ENCODE data around the gene AKAP13.
"Not testable (repeated sequence)": the region's sequence is repeated elsewhere in the genome, so short reads cannot be mapped to it uniquely, and the experiment has no call there.

DNA sequence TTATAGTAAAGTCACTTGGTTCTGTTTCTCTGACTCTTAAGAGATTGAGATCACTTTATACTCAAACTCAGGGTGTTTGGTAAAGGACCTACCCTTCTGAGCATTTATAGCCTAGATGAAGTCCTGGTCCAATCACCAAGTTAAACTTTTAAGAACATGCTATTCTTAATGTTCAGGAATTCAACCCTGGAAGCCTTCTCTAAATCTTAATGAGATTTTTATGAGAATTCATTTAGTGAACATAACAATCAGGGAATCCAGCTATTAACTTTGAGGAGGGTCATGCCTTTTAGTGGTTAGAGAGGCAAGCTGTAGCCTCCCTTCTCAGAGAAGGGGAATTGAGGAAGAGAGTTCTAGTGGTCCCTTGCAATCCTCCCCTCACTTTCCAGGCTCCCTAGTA, 104.5 kb downstream of the AKAP13 start:
- TF ChIP-seq, protein P1, sequence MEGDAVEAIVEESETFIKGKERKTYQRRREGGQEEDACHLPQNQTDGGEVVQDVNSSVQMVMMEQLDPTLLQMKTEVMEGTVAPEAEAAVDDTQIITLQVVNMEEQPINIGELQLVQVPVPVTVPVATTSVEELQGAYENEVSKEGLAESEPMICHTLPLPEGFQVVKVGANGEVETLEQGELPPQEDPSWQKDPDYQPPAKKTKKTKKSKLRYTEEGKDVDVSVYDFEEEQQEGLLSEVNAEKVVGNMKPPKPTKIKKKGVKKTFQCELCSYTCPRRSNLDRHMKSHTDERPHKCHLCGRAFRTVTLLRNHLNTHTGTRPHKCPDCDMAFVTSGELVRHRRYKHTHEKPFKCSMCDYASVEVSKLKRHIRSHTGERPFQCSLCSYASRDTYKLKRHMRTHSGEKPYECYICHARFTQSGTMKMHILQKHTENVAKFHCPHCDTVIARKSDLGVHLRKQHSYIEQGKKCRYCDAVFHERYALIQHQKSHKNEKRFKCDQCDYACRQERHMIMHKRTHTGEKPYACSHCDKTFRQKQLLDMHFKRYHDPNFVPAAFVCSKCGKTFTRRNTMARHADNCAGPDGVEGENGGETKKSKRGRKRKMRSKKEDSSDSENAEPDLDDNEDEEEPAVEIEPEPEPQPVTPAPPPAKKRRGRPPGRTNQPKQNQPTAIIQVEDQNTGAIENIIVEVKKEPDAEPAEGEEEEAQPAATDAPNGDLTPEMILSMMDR (IDR thresholded peaks at IDR 0.05), result not testable (repeated sequence)
- not testable (repeated sequence) for TF ChIP-seq POLR2A, POLR2AphosphoS5, EP300 (IDR thresholded peaks at IDR 0.05)
